ENCODE measurements around the gene AP1S1. TPM values are rescaled to one million over a fixed set of nuclear protein-coding genes. Genes with fewer than 3 reads are reported as not detected.

Gene AP1S1
- polyA plus RNA-seq, 2 of the 4 experiments (the other 2 are of a cell fraction), result 107 to 181 TPM

- TF ChIP-seq CEBPB (IDR thresholded peaks at IDR 0.05) (peak in 1 of 2 experiments; percentile 65; a peak in 1 of 4 replicates), RCOR1 (IDR thresholded peaks at IDR 0.05; ENCODE audit: low read depth, low read length) (no peak), CTCF (IDR thresholded peaks at IDR 0.05) (peak; percentile 29; the same call in 2 of the 3 replicates), TFCP2L1 (CRISPR knock-in tag; IDR thresholded peaks at IDR 0.05) (no peak), CBX8 (IDR thresholded peaks at IDR 0.05) (no peak), MYC (IDR thresholded peaks at IDR 0.05; ENCODE audit: borderline replicate concordance, low read length) (no peak; the same call in 1 of the 2 replicates), EHMT2 (IDR thresholded peaks at IDR 0.05; ENCODE audit: low read depth) (no peak), HOXB5 (CRISPR knock-in tag; IDR thresholded peaks at IDR 0.05) (peak; percentile 14; the same call in 1 of the 2 replicates), ZFP36 (IDR thresholded peaks at IDR 0.05; ENCODE audit: borderline replicate concordance, partially characterized antibody) (no peak), USF2 (IDR thresholded peaks at IDR 0.05) (no peak), FOXS1 (CRISPR knock-in tag; IDR thresholded peaks at IDR 0.05) (no peak), ELK1 (IDR thresholded peaks at IDR 0.05; ENCODE audit: low read depth, low read length) (no peak), CBX2 (IDR thresholded peaks at IDR 0.05; ENCODE audit: borderline replicate concordance, low read depth) (no peak), NPAS2 (CRISPR knock-in tag; IDR thresholded peaks at IDR 0.05; ENCODE audit: borderline replicate concordance) (no peak; the same call in 1 of the 2 replicates), POLR2AphosphoS2 (conservative IDR thresholded peaks at IDR 0.05; ENCODE audit: low read length) (no peak), NFE2L2 (conservative IDR thresholded peaks at IDR 0.05; ENCODE audit: low read length) (no peak), KDM5A (IDR thresholded peaks at IDR 0.05) (no peak), HMGXB4 (CRISPR knock-in tag; IDR thresholded peaks at IDR 0.05; ENCODE audit: borderline replicate concordance) (no peak), NR3C1 (IDR thresholded peaks at IDR 0.05) (no peak), RAD21 (conservative IDR thresholded peaks at IDR 0.05 in 1 of 2, IDR thresholded peaks at IDR 0.05 in 1 of 2) (peak in 1 of 2 experiments; percentile 8; a peak in 2 of 5 replicates), BCL3 (IDR thresholded peaks at IDR 0.05) (peak; percentile 63), RARB (CRISPR knock-in tag; IDR thresholded peaks at IDR 0.05) (no peak), ZNF302 (CRISPR knock-in tag; IDR thresholded peaks at IDR 0.05) (no peak), HDAC2 (IDR thresholded peaks at IDR 0.05) (no peak), E2F6 (IDR thresholded peaks at IDR 0.05; ENCODE audit: borderline replicate concordance, low read depth) (no peak), MAZ (IDR thresholded peaks at IDR 0.05; ENCODE audit: borderline replicate concordance, low read depth, low read length) (no peak), CHD4 (IDR thresholded peaks at IDR 0.05; ENCODE audit: borderline replicate concordance) (no peak), BHLHE40 (IDR thresholded peaks at IDR 0.05; ENCODE audit: low read depth, low read length) (no peak), JUNB (IDR thresholded peaks at IDR 0.05) (peak; percentile 9; the same call in 1 of the 2 replicates), ZC3H11A (IDR thresholded peaks at IDR 0.05) (0 out of 2 replicates have a peak, but pooled peaks have one; percentile 1), SMC3 (IDR thresholded peaks at IDR 0.05) (0 out of 3 replicates have a peak, but pooled peaks have one; percentile 4), HEYL (CRISPR knock-in tag; IDR thresholded peaks at IDR 0.05) (no peak; the same call in 1 of the 2 replicates), EP300 (IDR thresholded peaks at IDR 0.05) (0 out of 5 replicates have a peak, but pooled peaks of 1 of the 2 experiments have one; percentile 10), POLR2A (IDR thresholded peaks at IDR 0.05; ENCODE audit: low read length) (peak; percentile 98), FOSL2 (IDR thresholded peaks at IDR 0.05) (peak; percentile 7; the same call in 1 of the 2 replicates), FOSL2 (CRISPR knock-in tag; IDR thresholded peaks at IDR 0.05) (peak; percentile 57)
Observed at GRCh38 chr7:101126651-101127459, 27.4 kb upstream of the AP1S1 start, which contains the start of gene SERPINE1 (continued).

All from A549 (cell line).